Embryonic facial prominence (tissue), 1 donor: Measurements from ENCODE around the gene EFEMP2.

Experiments
- DNase-seq: peaks from one replicate; pipeline ENCODE4 v3.0.0-alpha.2; 2016; ENCODE audit errors: extremely low spot score

Gene EFEMP2

DNA sequence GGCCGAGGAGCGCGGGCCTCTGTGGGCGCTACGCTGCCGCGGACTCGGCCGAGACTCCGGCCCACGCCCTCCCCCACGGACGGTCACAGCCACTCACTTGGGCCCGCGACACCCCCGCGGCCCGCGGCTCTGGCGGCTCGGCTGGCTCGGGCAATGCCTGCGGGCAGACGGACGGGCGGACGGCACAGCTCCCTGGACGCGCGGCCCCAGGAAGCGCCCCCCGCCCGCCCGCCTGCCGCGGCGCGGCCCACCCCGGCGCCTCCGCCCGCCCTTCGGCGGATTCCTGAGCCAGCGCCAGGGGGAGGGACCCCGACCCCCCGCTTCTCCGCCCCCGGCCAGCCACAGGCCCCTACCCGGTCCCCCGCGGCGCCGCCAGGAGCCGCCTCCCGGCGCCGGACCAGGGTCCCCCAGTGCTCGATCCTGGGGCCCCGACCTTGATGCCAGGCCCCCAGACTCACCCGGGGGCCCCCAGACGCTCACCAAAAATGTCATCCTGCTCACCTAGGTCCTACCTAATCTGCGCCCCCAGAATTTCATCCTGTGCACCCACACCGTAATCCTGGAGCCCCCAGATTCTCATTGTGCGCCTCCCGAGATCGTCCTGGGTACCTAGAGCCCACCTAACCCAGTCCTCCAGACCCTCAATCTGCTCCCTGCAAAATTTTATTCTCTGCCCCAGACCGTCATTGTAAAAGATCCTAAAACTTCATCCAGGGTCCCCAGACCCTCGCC lies at the start of gene EFEMP2:
TSS of gene EFEMP2 (minus strand) at position 215 of the 732 bp plus-strand sequence. CDS start 446 bp downstream, outside the sequence.
- no peak for DNase-seq

DNA sequence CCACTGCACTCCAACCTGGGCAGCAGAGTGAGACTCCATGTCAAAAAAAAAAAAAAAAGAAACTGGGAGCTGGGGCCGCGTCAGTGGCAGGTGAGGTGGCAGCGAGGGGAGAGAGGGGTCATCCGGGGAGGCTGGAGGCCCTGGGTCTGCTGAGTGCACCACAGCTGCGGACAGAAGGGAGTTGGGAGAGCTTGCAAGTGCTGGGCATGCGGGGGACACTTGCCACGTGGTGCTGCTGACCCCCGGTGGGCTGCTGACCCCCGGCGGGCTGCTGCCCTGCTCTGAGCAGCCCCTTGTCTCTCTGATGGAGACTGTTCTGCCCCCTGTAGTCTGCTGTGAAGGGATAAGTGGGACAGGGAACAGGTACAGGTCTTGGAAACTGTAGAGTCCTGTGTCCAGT lies 49.3 kb upstream of the EFEMP2 start:
- DNase-seq = no peak

DNA sequence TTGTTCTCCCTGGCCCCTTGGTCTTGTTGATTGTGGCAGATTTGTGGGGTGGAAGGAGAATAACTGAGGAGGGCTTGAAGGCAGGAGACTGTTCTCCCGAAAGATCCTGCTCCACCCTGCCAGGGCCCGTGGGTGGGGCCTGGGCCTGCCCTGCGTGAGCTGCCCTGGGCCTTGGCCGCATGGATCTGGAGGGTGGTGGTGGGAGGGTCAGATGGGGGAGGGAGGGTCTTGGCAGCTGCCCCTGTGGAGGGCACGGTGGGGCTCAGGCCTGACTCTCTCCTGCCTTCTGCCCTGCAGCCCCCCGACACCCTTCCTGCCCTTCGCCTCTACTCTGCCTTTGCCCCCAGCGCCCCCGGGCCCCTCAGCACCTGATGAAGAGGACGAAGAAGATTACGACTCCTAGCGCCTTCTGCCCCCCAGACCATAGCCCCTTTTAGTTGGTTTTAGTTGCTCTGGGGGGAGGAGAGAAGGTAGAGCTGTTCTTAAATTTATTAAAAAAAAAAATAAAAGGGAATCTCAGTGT lies 48.5 kb upstream of the EFEMP2 start:
- DNase-seq = no peak

DNA sequence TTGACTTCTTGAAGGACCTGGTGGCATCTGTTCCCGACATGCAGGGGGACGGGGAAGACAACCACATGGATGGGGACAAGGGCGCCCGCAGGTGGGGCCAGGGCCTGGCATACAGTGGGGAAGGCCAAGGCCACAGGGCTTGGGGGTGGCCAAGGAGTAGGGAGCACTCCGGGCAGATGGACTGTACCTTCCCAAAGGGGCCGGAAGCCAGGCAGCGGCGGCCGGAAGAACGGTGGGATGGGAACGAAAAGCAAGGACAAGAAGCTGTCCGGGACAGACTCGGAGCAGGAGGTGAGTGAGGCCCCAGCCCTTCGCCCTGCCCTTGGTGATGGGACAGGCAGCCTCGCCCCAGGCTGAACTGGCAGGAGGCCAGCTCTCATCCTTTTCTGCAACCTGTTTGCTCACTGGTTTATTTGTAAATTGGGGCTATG lies 47.8 kb upstream of the EFEMP2 start:
- DNase-seq = no peak

DNA sequence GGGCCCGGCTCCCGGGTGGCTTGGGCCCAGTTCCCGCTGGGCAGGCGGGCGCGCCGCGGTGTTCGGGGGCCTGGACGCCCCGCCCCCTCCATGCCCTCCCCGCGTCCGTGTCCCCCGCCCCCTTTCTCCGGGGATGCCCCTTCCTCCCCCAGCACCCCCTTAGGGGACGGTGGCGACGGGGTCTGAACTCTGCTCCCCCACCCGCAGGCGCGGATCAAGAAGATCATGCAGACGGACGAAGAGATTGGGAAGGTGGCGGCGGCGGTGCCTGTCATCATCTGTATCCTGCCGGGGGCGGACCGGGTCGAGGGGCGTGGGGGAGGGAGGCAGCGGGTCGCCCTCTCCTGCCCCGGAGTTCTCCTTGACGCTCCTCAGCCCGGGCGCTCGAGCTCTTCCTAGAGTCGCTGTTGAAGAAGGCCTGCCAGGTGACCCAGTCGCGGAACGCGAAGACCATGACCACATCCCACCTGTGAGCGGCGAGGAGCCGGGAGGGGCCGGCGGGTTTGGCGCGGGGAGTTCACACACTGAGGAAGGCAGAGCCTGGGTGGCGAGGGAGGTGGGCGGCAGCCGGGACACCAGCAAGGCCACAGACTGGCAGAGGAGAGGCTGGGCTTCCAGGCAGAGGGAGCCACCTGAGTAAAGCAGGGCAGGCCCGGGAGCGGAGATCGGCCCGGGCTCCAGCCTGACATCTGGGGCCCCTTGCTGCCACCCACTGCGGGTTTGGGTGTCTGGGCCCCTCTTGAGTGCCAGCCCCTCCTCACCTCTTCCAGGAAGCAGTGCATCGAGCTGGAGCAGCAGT lies 47.2 kb upstream of the EFEMP2 start:
- no peak for DNase-seq

DNA sequence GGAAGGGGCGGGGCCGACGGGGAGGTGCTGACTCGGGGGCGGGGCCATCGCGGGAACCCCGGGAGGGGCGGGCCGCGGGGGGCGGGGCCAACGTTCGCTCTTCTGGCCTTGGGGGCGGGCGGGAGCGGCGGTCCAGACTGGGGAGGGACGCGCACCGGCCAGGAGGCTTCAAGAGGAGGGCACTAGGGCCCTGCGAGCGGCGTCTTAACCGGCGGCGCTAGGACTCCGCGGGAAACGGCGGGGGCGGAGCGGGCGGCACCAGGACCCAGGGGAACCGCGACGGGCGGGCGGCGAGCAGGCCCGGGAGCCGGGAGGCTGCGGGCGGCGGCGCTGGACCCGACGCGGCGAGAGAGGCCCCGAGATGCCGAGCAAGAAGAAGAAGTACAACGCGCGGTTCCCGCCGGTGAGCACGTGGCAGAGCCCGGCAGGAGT lies 46.6 kb upstream of the EFEMP2 start, which contains the start of gene DRAP1:
TSS of gene DRAP1 (plus strand) at position 286 of the 432 bp plus-strand sequence. CDS start at position 362, 76 bp downstream.
- DNase-seq = peak; percentile 99

DNA sequence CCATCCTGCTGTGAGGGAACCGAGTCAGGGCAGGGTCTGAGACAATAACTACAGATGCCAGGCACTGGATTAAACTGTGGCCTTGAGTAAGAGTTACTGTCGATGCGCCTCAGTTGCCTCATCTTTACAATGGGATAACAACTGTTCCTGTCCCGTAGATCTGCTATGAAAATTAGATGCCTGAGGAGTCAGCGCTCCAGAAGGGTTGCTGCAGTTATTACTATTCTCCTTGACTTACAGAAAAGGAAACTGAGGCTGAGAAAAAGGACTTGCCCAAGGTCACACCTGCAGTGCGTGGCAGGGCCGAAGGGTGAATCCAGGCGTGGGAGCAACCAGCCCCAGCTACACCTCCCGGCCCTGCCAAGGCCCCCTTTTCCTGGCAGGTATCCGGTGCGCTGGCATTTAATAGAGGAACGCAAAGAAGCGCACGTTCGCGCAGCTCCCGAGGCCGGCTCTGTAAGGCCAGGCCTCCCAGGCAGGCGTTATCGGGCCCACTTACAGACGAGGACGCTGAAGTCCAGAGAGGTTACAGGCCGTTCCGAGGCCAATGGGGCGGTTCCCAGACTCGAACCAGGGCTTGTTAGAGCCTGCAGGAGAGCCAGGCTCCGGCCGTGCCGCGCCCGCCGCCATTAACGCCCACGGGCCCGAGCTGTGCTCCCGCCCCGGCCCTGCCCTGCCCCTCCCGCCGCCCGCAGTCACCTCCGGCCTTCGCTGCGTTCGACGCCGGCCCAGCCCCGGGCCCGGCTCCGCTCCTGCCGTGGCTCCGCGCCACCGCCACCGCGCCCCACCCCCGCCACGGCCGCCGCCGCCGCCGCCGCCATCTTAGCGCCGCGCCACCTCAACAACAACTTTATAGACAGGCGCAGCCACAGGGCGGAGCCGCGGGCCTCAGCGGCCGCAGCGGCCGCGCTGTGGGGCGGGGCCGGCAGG lies 45.9 kb upstream of the EFEMP2 start, which contains the start of gene C11orf68:
TSS of gene C11orf68 (minus strand) at position 852 of the 930 bp plus-strand sequence. CDS start at position 821, 31 bp downstream.
- DNase-seq = no peak

DNA sequence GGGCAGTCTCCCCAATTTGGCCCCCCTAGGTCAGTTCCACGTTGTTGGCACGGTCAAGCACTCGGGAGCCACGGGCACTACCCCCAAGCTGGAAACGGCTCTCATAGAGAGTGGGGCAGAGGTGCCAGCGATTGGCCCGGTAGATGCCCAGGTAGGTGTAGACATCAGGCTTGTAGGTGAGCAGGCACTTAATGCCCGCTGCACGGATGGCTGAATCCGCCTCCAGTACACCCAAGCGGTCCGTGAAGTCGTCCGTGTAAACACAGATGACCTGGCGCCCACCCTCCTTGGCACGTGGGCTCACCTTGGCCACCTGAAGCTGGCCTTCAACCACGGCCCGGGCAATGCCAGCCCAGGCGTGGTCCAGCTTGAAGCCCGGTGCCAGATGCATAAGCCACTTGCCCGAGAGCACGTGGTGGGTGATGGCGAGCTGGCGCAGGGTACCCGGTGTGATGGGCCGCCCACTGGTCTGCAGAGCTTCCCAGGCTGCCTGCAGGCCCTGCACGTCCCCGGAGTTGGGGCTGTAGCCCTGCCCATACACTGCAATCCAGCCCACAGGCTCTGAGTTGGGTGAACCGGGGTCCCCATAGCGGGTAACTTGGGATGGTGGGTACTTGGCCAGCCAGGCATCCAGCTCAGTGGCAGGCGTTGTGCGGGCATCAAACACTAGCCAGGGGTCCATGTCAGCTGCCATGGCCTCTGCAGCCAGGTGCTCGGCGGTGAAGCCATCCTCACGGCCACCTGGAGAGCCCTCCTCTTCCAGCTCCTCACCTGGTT lies 45.0 kb upstream of the EFEMP2 start:
- no peak for DNase-seq

DNA sequence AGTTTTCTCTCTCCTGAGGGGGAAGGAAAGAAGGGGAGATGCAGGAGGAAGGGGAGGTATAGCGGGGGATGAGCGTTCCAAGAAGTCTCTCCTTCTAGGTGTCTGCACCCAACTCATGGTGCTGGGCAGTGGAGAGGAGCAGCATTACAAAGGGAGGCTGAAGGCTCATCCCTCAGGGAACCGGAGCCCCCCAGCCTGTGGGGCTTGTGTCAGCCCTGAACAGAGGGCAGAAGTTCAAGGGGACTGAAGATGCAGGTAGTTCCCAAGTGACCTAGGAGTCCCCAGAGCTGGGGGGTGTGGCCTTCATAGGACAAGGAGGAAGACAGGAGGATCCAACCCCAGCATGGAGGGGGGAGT lies 44.5 kb upstream of the EFEMP2 start:
- DNase-seq = no peak

DNA sequence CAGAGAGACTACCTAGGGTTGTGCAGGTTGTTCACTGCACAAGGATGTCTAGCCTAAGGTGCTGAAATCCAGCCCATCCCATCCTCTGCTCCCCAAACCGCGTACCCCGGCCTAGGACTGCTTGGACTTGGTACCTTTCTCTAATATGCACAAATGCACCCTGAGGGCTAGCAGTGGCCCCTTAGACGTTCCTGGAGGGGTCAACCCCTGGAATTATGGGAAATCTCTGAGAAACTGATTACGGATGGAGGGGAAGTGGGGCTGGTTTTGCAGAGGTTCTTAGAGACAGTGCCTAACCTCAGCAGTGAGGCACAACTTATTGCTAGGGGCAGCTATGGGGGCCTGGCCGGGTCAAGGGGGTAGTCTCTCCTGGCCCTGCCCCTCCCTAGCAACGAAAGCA lies 43.8 kb upstream of the EFEMP2 start:
- no peak for DNase-seq

DNA sequence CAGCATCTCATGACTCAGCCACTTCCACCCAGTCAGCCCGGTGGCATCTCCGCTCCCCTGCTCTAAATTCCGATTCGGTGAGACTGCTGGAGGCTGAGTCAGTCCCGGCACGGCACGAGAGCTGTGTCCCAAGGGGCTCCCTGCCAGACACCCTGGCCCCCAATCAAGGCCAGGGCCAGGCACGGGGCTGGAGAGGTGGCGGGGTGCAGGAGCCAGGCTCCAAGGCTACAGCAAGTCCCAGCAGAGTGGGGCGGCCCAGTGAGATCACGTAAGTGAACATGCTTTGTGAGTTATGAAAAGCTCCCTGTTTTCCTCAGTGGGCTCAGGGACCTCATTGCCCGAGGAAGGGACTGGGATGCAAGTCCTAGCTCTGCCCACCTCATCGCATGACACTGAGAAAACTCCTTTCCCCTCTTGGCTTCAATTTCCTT lies 43.2 kb upstream of the EFEMP2 start:
- DNase-seq = no peak

DNA sequence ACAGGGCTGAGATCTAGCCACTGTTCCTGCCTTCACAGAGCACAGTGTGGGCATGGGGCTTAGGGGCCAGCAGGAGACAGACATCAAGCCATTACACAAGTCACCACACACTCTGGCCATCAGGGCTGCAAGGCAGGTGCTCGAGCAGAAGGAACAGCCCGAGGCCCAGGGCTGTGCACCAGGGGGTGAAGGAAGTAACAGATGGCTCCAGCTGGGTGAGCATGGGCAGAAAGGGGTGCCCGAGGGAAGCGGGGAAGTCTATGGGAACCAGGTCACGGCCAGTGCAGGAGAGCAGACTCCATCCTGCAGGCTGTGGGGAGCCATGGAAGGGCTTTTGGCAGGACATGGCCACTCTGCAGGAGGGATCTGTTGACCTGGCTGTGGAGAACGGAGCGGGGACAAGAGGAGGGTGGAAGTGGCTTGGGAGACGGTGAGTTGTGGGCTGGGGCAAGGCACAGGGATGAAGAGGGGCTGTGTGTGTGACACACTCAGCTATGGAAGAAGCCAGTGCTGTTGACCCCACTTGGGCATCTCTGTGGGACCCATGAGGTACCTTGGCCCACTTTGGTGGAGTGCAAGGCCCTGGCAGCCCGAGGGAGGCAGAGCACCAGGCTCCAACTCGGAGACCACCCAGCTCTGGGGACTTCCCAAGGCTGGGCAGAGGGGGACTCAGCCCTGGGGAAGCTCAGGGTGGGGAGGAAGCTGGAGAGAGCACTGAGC lies 42.7 kb upstream of the EFEMP2 start:
- DNase-seq = no peak

DNA sequence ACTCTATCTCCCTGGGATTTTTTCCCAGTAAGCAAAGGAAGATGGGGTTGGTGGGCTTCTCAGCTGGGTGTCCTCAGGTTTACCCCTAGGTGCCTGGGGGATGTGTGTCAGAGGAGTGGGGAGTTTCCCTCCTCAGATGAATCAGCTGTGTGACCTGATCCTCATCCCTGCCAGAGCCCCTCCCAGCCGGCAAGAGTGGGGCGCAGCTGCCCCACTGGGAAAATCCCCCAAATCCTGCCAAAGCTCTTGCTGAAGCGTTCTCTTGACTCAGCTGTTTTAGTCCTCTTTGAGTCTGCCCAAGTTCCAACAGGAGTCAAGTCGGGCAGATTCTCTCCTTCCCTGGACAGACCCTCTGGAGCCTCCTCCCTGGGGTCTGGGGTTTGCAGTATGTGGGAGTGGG lies 40.2 kb upstream of the EFEMP2 start:
- no peak for DNase-seq

DNA sequence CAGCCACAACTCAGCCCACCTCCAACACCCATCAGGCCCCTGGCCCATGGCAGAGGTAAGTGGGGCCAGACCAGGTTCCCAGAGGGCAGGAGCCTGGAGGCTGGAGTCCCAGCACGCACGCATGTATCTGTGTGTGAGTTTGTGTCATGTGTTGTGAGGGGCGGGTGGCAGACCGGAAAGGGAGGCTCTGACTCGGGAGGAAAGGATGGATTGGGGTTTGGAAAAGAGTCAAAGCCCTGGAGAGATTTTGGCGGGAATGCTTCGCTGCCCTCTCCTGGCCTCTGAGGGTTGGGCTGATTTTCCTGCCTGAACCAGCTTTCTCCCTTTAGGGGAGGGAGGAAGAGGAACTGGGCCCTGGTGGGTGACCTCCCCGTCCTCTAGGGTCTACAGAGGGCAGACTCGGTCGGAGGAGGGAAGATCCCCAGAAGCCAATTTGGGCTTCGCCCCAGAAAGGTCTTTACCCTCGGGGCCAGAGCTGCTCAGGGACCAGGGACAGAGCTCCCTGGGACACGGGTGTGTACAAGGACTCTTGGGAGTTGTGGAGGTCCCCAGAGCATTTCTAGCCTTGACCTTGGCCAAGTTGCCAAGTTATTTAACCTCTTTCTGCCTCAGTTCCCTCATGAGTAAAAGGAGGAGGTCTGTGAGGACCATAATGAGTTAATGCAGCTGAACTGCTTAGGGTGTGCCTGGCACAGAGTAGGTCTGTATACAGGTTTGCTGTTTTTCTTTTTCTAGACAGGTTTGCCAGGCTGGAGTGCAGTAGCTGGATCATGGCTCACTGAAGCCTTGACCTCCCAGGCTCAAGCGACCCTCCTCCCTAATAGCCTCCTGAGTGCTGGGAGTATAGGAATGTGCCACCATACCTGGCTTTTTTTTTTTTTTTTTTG lies 39.3 kb upstream of the EFEMP2 start:
- DNase-seq = no peak

DNA sequence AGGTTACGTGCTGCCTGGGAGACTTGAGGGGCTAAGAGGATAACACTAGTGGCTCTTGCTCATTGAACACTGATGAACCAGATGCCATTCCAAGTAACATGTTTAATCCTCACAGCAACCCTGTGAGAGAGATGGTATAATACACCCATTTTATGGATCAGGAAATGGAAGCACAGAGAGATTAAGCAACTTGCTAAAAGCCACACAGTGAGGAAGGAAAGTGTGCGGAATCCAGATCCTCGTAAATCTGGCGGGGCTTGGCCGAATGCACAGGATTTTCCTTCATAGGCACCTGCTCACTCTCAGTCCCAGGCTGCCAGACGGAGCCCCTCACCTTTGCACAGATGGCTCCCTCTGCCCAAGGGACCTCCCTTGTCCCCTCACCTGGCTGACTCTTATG lies 35.3 kb upstream of the EFEMP2 start:
- DNase-seq = no peak

DNA sequence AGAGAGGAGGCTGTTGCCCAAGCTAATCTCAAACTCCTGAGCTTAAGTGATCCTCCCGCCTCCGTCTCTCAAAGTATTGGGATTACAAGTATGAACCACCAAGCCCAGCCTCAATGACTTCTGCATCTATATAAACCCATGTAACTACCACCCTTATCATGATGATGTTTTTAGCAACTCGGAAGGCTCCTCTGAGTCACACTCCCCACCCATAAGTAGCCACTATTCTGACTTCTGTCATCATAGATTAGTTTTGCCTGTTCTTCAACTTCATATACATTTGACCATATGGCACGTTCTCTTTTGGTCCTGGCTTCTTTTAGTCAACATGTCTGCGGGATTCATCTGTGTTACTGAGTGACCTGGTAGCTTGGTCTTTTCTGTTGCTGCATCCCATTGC lies 34.0 kb upstream of the EFEMP2 start:
- no peak for DNase-seq

DNA sequence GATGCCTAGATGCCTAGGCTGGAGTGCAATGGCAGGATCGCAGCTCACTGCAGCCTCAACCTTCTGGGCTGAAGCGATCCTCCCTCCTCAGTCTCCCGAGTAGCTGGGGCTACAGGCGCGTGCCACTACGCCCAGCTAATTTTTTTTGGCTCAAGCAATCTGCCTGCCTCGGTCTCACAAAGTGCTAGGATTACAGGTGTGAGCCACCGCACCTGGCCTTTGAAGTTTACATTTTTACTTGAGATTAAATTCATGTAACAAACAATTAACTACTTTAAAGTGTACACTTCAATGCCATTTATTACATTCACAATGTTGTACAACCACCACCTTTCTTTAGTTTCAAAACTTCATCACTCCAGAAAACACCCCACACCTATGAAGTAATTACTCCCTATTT lies 31.1 kb upstream of the EFEMP2 start:
- DNase-seq = no peak

DNA sequence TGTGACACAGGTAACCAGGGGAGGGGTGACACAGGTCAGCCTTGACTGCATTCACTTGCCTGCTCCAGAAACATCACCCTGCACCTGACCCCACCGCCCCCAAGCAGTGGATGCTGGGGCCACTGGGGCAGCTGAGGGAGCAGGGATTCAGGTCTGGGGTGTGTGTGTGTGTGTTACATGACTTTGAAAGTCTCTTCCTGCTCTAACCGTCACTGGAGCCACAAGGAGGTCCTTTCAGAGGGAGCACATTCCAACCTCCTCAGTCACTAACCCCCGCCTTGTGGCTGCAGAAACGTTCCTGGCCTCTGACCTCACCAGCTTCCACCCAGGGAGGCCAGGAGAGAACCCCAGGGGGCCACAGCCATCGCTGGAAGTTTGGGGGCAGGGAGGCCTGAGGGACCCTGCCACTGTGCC lies 30.5 kb upstream of the EFEMP2 start:
- DNase-seq = no peak

DNA sequence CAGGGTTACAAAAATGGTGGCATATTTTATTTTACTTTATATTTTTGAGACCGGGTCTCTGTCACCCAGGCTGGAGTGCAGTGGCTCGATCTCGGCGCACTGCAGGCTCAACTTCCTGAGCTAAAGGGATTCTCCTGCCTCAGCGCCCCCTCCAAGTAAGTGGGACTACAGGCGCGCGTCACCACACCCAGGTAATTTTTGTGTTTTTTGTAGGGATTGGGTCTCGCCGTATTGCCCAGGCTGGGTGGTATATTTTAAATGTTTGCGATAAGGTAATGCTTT lies 28.2 kb upstream of the EFEMP2 start:
- DNase-seq = no peak
